ENCODE data around the gene PLEKHM1.

PLEKHM1 gene

GRCh38 chr17:45440161-45440778, 50.3 kb downstream of the PLEKHM1 start:
- DNase-seq, result no peak

GRCh38 chr17:45438931-45439610, 51.5 kb downstream of the PLEKHM1 start:
- DNase-seq, result no peak

- DNase-seq, result no peak
These were observed 52.8 kb downstream of the PLEKHM1 start for GRCh38 chr17:45437465-45438283.

- DNase-seq, result no peak
These were observed 53.7 kb downstream of the PLEKHM1 start for GRCh38 chr17:45436625-45437464.

DNA sequence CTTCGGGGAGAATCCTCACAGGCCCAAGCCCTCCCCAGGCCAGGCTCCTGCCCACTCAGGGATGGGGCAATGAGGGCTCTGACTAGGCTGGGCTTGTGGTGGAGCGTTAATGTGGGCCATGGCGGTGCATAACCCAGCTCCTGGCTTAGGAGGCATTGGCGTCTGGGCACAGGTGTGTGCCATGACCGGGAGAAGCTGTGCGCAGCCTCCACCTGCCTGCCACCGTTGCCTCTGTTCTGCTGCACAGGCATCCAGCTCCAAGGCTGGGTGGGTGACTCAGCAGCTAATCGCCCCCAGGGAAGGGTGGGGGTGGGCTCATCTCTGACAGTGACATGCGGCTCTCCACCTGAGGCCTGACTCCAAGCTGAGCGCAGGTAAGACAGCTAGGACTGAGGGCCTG, 54.4 kb downstream of the PLEKHM1 start:
- no peak for DNase-seq

DNA sequence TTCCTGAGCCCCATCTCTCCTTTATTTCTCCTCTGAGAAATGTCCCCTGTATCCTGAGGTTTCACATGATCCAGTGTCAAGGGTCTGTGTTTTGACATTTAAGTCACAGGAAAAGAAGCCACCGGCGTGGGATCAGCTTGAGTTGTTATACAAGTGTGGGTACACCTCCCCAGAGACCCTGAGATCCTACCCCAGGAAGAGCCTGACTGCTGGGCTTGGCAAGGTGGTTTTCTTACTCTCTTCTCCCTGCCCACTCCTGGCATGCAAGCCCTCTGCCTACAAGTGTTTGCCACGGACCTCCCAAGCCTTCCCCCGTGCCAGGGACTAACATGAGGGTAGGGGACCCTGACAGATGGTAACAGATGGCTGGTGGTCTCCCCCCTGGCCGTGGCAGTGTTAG, 55.0 kb downstream of the PLEKHM1 start:
- DNase-seq, result no peak

- DNase-seq, result no peak
These were observed 57.4 kb downstream of the PLEKHM1 start for GRCh38 chr17:45433159-45433535.

DNA sequence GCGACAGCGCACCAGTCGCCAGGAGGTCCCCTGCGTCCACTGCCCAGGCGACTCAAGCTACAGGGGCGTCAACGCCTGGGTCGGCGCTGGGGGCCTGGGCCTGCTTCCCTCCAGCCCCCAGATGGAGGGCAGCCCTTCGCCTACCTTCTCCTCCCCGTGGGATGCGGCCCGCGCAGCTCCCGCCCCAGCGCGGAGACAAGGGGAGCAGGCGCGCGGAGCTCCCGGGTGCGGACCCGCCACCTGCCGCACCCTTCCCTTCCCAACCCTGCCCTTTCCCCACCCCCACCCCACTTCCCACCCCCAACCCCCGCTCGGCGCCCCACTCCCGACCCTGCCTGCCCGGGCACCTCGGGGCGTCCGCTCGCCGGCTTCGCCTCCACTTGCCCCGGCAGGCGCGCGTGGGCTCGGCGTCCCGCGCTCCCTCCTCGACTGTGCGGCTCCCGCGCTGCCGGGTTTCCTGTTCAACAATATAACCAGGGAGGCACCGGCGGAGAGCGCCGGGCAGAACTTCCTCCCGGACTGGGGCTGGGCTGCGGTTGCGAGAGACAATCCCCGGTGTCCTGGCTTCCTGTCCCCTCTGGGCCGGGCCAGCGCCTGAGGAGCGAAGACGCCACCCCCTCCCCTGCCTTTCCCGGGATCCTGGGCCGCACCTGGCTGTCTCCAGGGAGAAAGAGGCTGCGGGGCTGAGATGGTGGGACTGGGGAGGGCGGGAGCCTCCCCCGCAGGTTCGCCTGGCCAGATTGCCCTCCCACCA, 57.9 kb downstream of the PLEKHM1 start, which contains the start of gene ARHGAP27:
Gene ARHGAP27, minus strand, starts transcription at position 466 of the 754 bp plus-strand sequence. CDS start 2,591 bp downstream, outside the sequence.
- DNase-seq, result no peak

DNA sequence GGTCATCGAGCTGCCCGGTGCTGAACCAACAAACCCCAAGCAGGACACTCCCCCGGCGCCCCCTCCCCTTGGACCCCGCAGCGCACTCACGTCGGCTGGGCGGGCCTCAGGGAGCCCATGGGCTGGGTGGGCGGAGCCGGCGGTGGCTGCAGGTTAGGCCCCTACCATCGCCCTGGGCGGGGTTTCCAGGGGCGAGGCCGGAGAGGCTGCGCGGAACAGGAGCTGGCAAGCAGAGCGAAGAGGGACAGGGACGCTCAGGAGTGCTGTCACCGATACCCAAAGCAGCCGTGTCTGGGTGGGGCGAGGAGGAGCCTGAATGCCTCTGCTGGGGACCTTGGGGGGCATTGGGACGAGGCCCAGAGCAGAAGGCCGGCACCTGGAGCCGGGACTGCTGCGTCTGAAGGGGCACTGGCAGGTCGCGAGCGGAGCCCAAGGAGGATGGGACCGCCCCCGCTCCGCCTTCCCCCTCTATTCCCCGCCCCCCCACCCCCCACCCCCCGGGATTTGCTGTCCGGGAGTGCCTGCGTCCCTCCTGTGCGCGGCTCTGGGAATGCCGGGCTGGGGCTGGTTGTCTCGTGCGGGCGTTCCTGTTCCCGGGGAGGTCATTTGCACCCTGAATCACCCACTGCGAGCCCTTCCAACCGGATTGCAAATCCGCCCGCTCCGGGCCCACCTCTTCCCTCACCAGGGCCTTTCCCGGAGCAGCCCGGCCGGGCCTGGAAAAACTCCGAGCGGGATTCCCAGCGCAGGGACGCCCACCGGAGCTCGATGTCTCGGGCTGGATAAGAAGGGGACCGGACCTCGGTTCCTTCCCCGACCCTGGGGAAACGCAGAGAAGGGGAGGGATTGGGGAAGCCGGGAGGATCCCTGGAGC, 58.8 kb downstream of the PLEKHM1 start:
- DNase-seq, result peak; percentile 45 to 53 (median 48)

DNA sequence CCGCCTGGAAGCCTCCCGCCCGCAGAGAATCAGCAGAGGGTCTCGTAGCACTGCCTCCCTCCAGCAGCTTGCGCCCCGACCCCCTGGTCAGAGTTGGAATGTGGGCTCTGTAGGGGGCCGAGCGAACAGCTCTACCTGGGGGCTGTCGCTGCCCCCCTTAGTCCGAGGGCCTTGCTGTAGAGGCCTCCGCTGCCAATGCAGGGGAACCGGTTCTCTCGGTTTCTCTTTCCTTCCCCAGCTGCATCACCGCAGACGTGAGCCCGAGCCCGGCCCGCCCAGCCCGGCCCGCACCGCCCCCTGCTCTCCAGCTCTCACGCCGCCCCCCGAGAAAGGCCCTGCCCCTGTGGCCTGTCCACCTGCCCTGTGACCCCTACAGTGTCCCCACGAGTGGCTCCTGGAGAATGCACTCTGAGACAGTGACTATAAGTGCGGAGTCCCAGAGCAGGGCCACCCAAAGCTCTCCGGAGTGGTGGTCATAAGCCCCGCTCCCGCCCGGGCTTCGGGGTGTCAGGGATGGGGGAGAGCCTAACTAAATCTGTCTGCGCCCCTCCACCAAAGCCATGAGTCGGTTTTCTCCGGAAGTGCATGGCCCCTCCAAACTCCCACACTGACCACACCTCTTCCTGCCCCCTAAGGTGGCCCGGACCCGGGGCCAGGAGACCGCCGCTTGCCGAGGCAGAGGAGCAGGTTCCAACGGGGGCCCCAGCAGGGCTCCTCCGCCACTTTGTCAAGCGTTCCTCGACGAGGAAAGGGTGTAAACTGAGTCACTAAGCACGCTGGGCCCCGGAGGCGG, 59.6 kb downstream of the PLEKHM1 start:
- DNase-seq, result no peak

DNA sequence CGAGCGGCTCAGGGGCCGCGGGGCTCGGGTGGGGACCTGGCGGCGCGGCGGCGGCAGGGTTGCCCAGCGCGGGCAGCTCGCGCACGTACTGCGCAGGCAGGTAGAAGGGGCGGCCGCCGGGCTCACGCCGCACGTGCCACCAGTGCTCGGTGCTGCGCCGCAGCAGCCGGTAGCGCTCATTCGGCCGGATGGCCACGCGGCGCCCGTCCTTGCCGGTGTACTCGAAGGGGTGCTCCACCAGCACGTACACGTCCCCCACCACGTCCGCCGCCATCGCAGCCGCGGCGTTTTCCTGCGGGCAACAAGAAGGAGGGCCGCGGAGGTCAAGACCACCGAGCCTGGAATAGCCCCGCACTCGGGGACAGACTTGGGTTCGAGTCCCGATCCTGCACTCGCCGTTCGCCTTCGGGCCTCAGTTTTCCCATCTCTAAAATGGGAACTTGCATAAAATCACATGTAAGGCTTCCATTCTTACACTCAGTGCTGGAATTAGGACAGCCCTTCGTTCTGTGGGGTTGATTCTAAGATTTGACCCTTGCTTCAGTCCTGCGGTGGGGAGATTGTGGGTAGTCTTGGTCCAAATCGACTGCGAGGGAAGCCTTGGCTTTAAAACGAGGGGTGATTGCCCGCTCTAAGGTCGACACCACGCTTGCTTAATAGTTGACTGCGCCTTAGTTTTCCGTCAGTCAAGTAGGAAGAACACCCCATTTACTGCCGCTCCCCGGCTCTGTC, 60.3 kb downstream of the PLEKHM1 start:
- DNase-seq, result no peak

DNA sequence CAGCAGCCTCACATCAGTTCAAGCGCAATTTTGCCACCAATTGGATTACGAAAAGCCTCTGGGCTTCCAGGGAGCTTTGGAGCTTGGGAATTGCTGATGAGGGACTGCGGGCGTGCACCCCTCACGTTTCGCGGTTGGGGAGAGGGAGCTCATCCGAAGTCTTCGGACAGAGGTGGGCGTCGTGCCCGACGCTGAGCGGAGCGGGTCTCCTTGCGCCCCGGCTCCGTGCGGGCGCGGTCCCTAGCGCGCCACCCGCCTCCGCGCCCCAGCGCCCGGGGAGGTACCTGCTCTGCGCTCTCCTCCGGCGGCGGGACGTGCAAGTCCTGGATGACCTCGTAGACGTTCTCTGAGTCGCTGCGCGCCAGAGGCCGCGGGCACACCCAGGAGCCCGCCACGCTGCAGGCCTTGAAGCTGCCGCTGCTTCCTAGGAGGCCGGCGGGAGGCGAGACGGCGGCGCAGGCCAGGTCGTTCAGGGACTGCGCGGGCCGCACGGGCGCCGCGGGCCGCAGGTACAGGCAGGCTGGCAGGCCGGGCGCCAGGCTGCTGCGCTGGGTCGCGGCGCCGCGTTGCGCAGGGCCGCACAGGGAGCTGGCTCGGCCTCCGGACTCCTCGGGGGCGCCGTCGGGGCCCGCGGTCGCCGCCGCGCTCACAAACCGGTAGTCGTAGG, 61.0 kb downstream of the PLEKHM1 start:
- DNase-seq, result no peak

- no peak for DNase-seq
These were observed 61.6 kb downstream of the PLEKHM1 start for GRCh38 chr17:45428931-45429338.

DNA sequence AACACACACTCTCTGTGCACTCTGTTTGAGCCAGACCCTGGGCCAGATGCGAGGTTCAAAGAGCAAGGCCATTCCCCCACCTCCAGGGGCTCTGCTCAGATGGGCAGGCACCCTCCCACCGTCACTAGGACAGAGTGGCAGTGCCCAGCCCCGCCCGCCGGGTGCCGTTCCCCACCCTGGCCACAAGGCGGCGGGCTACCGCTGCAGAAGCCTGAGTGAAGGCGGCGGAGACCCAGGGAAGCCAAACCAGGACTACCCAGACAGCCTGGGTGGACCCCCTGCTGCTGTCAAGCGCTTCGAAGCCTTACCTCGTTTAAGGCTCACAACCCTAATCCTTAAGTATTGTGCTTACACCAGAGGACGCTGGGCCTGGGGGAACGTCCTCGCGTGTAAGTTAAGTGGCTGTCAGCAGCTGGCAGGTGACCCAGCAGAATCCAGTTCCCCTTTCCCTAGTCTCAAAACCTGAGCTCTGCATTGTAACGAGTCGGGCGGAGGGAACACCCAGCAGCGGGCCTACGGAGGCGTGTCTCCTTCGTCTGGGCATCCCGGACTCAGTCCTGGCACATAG, 62.4 kb downstream of the PLEKHM1 start:
- DNase-seq, result peak; percentile 60 to 69 (median 64)

GRCh38 chr17:45427181-45427835, 63.2 kb downstream of the PLEKHM1 start:
- DNase-seq, result no peak

- DNase-seq, result no peak
These were observed 64.0 kb downstream of the PLEKHM1 start for GRCh38 chr17:45426561-45426960.

GRCh38 chr17:45425984-45426413, 64.5 kb downstream of the PLEKHM1 start:
- DNase-seq, result no peak
